C4-2B (cell line): ENCODE measurements around the gene TMTC1.

Experiments used
- ZFX ChIP-seq: fragments of 450-650 bp; IDR thresholded peaks from 2 replicates; pipeline ENCODE4 v1.6.1; 2017
- TF ChIP-seq, protein P1 (sequence below): fragments of 450-650 bp; conservative IDR thresholded peaks from 2 replicates; pipeline ENCODE4 v1.5.1; 2017; ENCODE audit warnings: mild to moderate bottlenecking

DNA sequence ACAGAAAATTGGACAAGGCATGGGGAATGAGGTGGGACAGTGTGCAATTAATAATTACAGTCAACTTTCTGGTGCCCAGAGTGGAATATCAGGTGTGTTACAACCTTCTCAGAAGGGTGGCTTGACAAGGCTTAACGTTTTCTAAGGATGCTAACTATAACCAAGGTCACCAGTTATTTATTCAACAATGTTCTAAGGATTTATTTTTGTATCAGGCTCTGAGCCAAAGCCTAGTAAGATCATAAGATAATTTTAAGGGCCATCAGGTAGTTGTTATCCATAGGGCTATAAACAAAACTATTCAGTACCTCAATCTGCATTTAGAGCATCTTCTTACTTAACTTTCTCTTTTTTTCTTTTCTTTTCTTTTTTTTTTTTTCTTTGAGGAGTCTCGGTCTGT is 134.0 kb downstream of the TMTC1 start:
- TF ChIP-seq, protein P1, sequence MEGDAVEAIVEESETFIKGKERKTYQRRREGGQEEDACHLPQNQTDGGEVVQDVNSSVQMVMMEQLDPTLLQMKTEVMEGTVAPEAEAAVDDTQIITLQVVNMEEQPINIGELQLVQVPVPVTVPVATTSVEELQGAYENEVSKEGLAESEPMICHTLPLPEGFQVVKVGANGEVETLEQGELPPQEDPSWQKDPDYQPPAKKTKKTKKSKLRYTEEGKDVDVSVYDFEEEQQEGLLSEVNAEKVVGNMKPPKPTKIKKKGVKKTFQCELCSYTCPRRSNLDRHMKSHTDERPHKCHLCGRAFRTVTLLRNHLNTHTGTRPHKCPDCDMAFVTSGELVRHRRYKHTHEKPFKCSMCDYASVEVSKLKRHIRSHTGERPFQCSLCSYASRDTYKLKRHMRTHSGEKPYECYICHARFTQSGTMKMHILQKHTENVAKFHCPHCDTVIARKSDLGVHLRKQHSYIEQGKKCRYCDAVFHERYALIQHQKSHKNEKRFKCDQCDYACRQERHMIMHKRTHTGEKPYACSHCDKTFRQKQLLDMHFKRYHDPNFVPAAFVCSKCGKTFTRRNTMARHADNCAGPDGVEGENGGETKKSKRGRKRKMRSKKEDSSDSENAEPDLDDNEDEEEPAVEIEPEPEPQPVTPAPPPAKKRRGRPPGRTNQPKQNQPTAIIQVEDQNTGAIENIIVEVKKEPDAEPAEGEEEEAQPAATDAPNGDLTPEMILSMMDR: no peak
- TF ChIP-seq ZFX: no peak
